Activated T-cell treated with anti-CD3 and anti-CD28 coated beads for 24 hours (primary cell): ENCODE data around the gene DNAH8.

Source experiments
- DNase-seq: peaks from one replicate; pipeline ENCODE4 v3.0.0-alpha.2; 2020; ENCODE audit warnings: low read depth

DNAH8 gene

GRCh38 chr6:39075807-39076622 lies 360.9 kb downstream of the DNAH8 start:
- no peak for DNase-seq

- no peak for DNase-seq
Observed at GRCh38 chr6:39076623-39077535, 361.8 kb downstream of the DNAH8 start.

GRCh38 chr6:39077882-39078594 lies 362.9 kb downstream of the DNAH8 start:
- no peak for DNase-seq

GRCh38 chr6:39078695-39079094 lies 363.6 kb downstream of the DNAH8 start:
- DNase-seq = no peak

GRCh38 chr6:39079197-39080125 lies 364.4 kb downstream of the DNAH8 start:
- no peak for DNase-seq
